Measurements from ENCODE around the gene NUTM2F. TPM values are rescaled to one million over a fixed set of nuclear protein-coding genes. Genes with fewer than 3 reads are reported as not detected.
A peak's percentile ranks its signal among the peaks of the same experiment; 100 is the strongest.
"Not testable (repeated sequence)": the region's sequence is repeated elsewhere in the genome, so short reads cannot be mapped to it uniquely, and the experiment has no call there.

Gene NUTM2F
- total and polyA plus RNA-seq, 2 donors (not counting 3 experiments of a cell fraction or from before 2014, with no cell fraction given), result not detected

DNA sequence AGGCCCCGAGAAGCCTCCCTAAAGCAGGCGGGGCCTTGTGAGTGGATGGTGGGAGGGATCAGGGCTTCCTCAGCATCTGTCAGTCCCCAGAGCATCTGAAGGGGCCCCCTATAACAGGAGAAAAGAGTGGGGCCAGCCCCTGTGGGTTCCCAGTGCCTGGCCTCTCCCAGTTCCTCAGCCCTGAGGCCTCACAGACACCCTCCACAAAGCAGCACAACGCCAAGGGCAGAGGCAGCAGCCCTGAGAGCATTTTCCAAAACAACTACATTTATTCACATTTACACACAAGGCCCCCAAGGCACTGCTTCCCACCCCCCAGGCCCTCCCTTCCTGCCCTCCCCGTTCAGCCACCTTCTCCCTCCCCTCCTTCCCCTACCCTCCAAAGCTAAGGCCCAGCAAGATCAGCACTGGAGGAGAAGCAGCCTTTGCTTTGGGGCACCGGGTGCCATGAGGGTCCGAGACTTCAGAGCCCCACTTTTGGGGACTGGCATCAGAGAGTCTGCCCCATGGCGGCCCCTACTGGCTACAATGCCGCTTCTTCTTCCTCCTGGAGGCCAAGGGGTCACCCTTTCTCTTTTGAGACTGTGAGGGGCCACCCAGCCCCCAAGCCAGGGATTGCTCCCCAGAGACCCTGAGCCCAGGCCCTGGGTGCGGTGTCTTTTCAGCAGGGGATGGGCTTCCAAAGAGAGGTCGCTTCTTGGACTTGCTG lies 10.3 kb downstream of the NUTM2F start:
- H3K4me1 ChIP-seq (ENCODE audit: control insufficient read depth, extremely low read depth, insufficient read depth, low read length); H3K9me3 ChIP-seq (replicated peaks; ENCODE audit: control insufficient read depth, insufficient read depth, low read length); H3K4me2 ChIP-seq (ENCODE audit: insufficient read depth, low read length); H3K9ac ChIP-seq (replicated peaks; ENCODE audit: extremely low read depth, insufficient read depth, low read length); POLR2A ChIA-PET; BruUV-seq (replicated peaks); H3K9me1 ChIP-seq (replicated peaks; ENCODE audit: control insufficient read depth, extremely low read depth, insufficient read depth, low read length); H2AFZ ChIP-seq (ENCODE audit: low read depth, low read length); intact Hi-C loops (cut with micrococcal nuclease); H4K20me1 ChIP-seq (replicated peaks; ENCODE audit: control insufficient read depth, extremely low read depth, insufficient read depth, low read length); H3K79me2 ChIP-seq (ENCODE audit: control insufficient read depth, insufficient read depth, low read length); H3K4me3 ChIP-seq (replicated peaks in 1 of 3; ENCODE audit: insufficient read depth in 1 of 3, low read depth in 1 of 3, low read length in 3 of 3); DNase-seq (ENCODE audit: low read depth, low spot score); CTCF ChIA-PET; H3K27me3 ChIP-seq (ENCODE audit: control insufficient read depth in 2 of 2, insufficient read depth in 2 of 2, low read length in 2 of 2); H3K36me3 ChIP-seq (ENCODE audit: control insufficient read depth in 2 of 2, extremely low read depth in 1 of 2, insufficient read depth in 2 of 2, low read length in 2 of 2); H3K27ac ChIP-seq (ENCODE audit: insufficient read depth, low read depth, low read length); dilution Hi-C loops (cut with MboI; ENCODE audit: extremely low pct_ligation_motif_present, low sequenced_read_pairs): not testable (repeated sequence)
- peak; percentile 69 for FAIRE-seq

DNA sequence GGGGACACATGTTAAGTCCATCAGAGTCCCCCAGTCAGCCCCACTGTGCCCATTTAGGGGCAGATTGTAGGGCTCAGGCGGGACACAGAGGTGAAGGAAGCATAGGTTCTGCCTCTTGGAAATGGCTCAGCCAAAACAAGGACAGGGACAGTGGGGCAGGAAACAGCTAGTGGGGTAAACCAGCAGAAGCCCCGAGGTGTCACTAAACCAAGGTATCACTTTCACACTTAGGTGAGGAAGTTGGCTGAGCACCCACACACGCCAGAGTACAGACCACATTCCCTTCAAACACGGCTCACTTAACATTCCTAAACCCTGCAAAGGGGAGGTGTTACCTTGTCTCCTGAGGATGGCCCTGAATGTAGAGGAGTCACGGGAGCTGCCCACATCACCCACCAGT lies 12.2 kb downstream of the NUTM2F start:
- BruUV-seq (replicated peaks); dilution Hi-C loops (cut with MboI; ENCODE audit: extremely low pct_ligation_motif_present, low sequenced_read_pairs): not testable (repeated sequence)

DNA sequence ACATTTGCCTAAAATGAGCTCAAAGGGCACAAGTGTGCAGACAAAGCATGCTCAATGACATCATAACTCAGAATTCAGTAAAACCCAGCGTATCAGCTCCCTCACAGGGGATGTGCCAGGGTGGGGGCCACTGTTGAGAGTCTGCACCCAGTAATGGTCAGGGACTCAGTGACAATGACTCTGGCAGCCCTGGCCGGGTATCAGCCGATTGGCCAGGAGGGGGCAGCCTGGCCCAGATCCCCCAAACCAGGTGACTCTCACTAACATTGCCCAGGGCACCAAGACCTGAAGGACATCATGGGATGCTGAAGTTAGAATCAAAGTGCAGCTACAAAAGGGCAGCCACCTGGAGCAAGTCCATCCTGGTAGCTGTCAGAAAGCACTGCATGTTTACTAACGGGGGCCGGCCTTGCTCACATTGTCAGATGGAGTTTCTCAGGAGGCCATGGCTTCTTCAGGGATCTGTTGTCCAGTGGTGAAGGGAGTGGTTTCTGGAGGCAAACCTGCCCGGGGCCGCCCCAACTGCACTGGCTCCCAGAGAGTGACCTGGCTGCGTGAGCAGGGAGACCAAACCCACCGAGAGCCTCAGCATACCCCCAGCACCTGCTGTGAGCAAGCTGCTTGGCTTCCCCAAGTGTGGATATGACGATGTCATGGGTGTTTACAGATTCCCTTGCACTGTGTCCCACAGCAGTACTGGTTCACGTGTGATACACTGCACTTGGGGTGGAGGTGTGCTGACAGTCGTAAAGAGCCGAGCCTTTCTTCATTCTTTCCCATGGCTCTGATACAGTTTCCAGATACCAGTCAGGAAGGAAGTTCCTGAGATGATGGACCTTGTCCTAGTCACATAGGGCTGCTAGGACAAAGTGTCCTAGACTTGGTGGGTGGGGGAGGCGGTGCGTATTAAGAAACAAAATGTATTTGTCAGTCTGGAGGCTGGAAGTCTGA lies 13.1 kb downstream of the NUTM2F start:
- BruUV-seq (replicated peaks); H3K9ac ChIP-seq (replicated peaks; ENCODE audit: extremely low read depth, insufficient read depth, low read length); H3K4me1 ChIP-seq (ENCODE audit: control insufficient read depth, extremely low read depth, insufficient read depth, low read length); H3K9me3 ChIP-seq (replicated peaks; ENCODE audit: control insufficient read depth, insufficient read depth, low read length); H3K4me2 ChIP-seq (ENCODE audit: insufficient read depth, low read length); H3K4me3 ChIP-seq (replicated peaks in 1 of 3; ENCODE audit: insufficient read depth in 1 of 3, low read depth in 1 of 3, low read length in 3 of 3); H2AFZ ChIP-seq (ENCODE audit: low read depth, low read length); DNase-seq (ENCODE audit: low read depth, low spot score); intact Hi-C loops (cut with micrococcal nuclease); H3K27ac ChIP-seq (ENCODE audit: insufficient read depth, low read depth, low read length); H3K36me3 ChIP-seq (ENCODE audit: control insufficient read depth in 2 of 2, extremely low read depth in 1 of 2, insufficient read depth in 2 of 2, low read length in 2 of 2); H3K9me1 ChIP-seq (replicated peaks; ENCODE audit: control insufficient read depth, extremely low read depth, insufficient read depth, low read length); H3K79me2 ChIP-seq (ENCODE audit: control insufficient read depth, insufficient read depth, low read length); POLR2A ChIA-PET; H4K20me1 ChIP-seq (replicated peaks; ENCODE audit: control insufficient read depth, extremely low read depth, insufficient read depth, low read length); dilution Hi-C loops (cut with MboI; ENCODE audit: extremely low pct_ligation_motif_present, low sequenced_read_pairs); H3K27me3 ChIP-seq (ENCODE audit: control insufficient read depth in 2 of 2, insufficient read depth in 2 of 2, low read length in 2 of 2); CTCF ChIA-PET: not testable (repeated sequence)
- peak; percentile 69 for FAIRE-seq

More for the DNA sequence above, 12.2 kb downstream of the NUTM2F start:
- H2AFZ ChIP-seq (ENCODE audit: low read depth, low read length); H3K4me3 ChIP-seq (replicated peaks in 1 of 3; ENCODE audit: insufficient read depth in 1 of 3, low read depth in 1 of 3, low read length in 3 of 3); DNase-seq (ENCODE audit: low read depth, low spot score); intact Hi-C loops (cut with micrococcal nuclease); H3K4me2 ChIP-seq (ENCODE audit: insufficient read depth, low read length); POLR2A ChIA-PET; H3K9ac ChIP-seq (replicated peaks; ENCODE audit: extremely low read depth, insufficient read depth, low read length); H3K27ac ChIP-seq (ENCODE audit: insufficient read depth, low read depth, low read length); H3K79me2 ChIP-seq (ENCODE audit: control insufficient read depth, insufficient read depth, low read length); H3K9me3 ChIP-seq (replicated peaks; ENCODE audit: control insufficient read depth, insufficient read depth, low read length); CTCF ChIA-PET; H3K36me3 ChIP-seq (ENCODE audit: control insufficient read depth in 2 of 2, extremely low read depth in 1 of 2, insufficient read depth in 2 of 2, low read length in 2 of 2); FAIRE-seq; H3K27me3 ChIP-seq (ENCODE audit: control insufficient read depth in 2 of 2, insufficient read depth in 2 of 2, low read length in 2 of 2); H3K9me1 ChIP-seq (replicated peaks; ENCODE audit: control insufficient read depth, extremely low read depth, insufficient read depth, low read length); H4K20me1 ChIP-seq (replicated peaks; ENCODE audit: control insufficient read depth, extremely low read depth, insufficient read depth, low read length); H3K4me1 ChIP-seq (ENCODE audit: control insufficient read depth, extremely low read depth, insufficient read depth, low read length): not testable (repeated sequence)
